MM.1S (cell line): ENCODE results near the gene ATP6V1A.

Source experiments
- DNase-seq: peaks from one replicate; pipeline ENCODE4 v3.0.0-alpha.2; 2015
- H2AFZ ChIP-seq: fragments of 300-600 bp; sonication (generic); 2 replicates; pipeline ENCODE4 v1.6.0; 2016; ENCODE audit warnings: antibody characterized with exemption, low read length
- H3F3A ChIP-seq: fragments of 300-600 bp; sonication (generic); 2 replicates; pipeline ENCODE4 v1.6.1; 2016; ENCODE audit warnings: mild to moderate bottlenecking, antibody characterized with exemption, low read length, moderate library complexity, mixed read lengths; ENCODE audit not compliant: insufficient read depth
- H3K27ac ChIP-seq: fragments of 300-600 bp; sonication (generic); 2 replicates; pipeline ENCODE4 v1.5.1; 2016; ENCODE audit warnings: mild to moderate bottlenecking, low read length
- H3K27me3 ChIP-seq: fragments of 300-600 bp; sonication (generic); replicated peaks from 2 replicates; pipeline ENCODE4 v1.6.0; 2016; ENCODE audit warnings: low read length; ENCODE audit not compliant: insufficient read depth
- H3K36me3 ChIP-seq: fragments of 300-600 bp; sonication (generic); replicated peaks from 2 replicates; pipeline ENCODE4 v1.6.1; 2016; ENCODE audit warnings: mild to moderate bottlenecking, low read length, mixed read lengths; ENCODE audit not compliant: insufficient read depth
- H3K4me1 ChIP-seq: fragments of 300-600 bp; sonication (generic); 2 replicates; pipeline ENCODE4 v1.6.1; 2016; ENCODE audit warnings: low read length, mixed read lengths
- H3K4me2 ChIP-seq: fragments of 300-600 bp; sonication (generic); 2 replicates; pipeline ENCODE4 v1.6.0; 2016; ENCODE audit warnings: low read depth, low read length
- H3K4me3 ChIP-seq: fragments of 300-600 bp; sonication (generic); 2 replicates; pipeline ENCODE4 v1.5.1; 2016; ENCODE audit warnings: low read length, mixed read lengths
- H3K79me2 ChIP-seq: fragments of 300-600 bp; sonication (generic); 2 replicates; pipeline ENCODE4 v1.6.1; 2016; ENCODE audit warnings: mixed run types, low read length, mixed read lengths
- H3K9ac ChIP-seq: fragments of 300-600 bp; sonication (generic); 2 replicates; pipeline ENCODE4 v1.6.1; 2016; ENCODE audit warnings: low read length, mixed read lengths
- H3K9me2 ChIP-seq: fragments of 300-600 bp; sonication (generic); replicated peaks from 2 replicates; pipeline ENCODE4 v1.6.1; 2016; ENCODE audit warnings: mild to moderate bottlenecking, low read length, mixed read lengths; ENCODE audit not compliant: insufficient read depth
- H3K9me3 ChIP-seq: fragments of 300-600 bp; sonication (generic); replicated peaks from 2 replicates; pipeline ENCODE4 v1.6.1; 2016; ENCODE audit warnings: mild to moderate bottlenecking, low read length, mixed read lengths; ENCODE audit not compliant: insufficient read depth
- H4K20me1 ChIP-seq: fragments of 300-600 bp; sonication (generic); 2 replicates; pipeline ENCODE4 v1.6.1; 2016; ENCODE audit warnings: mild to moderate bottlenecking, low read length, moderate library complexity, mixed read lengths; ENCODE audit not compliant: insufficient read depth
- CTCF ChIP-seq: fragments of 300-600 bp; sonication (generic); IDR thresholded peaks from 2 replicates; pipeline ENCODE4 v1.5.1; 2016; ENCODE audit warnings: antibody characterized with exemption, low read length, mixed read lengths
- EZH2 ChIP-seq: fragments of 300-600 bp; sonication (generic); optimal IDR thresholded peaks from 2 replicates; pipeline ENCODE3; 2017; ENCODE audit warnings: low read depth, mild to moderate bottlenecking, antibody characterized with exemption, low read length, mixed read lengths
- EZH2phosphoT487 ChIP-seq: fragments of 300-600 bp; sonication (generic); IDR thresholded peaks from 2 replicates; pipeline ENCODE4 v1.6.1; 2018; ENCODE audit warnings: antibody characterized with exemption, low read length

Gene ATP6V1A

GRCh38 chr3:113717308-113717707, 29.5 kb upstream of the ATP6V1A start:
- Histone ChIP-seq H3K4me3 (no peak overlapping the region), H3K9me2 (no peaks in the 10 kb centered on the region), H3K36me3 (peaks cover 19% of the 10 kb centered on the region), H3K9ac (no peak overlapping the region), H4K20me1 (no peaks in the 10 kb centered on the region), H3K4me2 (no peak overlapping the region), H3K27ac (no peak overlapping the region), H3K9me3 (no peaks in the 10 kb centered on the region), H3F3A (0 out of 2 replicates have a peak, but pooled peaks cover 5% of the 10 kb centered on the region), H3K79me2 (0 out of 2 replicates have a peak, but pooled peaks cover under 1% of the 10 kb centered on the region), H3K4me1 (no peaks in the 10 kb centered on the region), H3K27me3 (no peaks in the 10 kb centered on the region), H2AFZ (no peak overlapping the region)
- TF ChIP-seq CTCF (no peak), EZH2phosphoT487 (no peak), EZH2 (no peak)
- DNase-seq: no peak

- H4K20me1 ChIP-seq: no peaks in the 10 kb centered on the region
- H3K4me1 ChIP-seq: no peaks in the 10 kb centered on the region
- no peak overlapping the region for H3K4me3 ChIP-seq
- H3K9me3 ChIP-seq: no peaks in the 10 kb centered on the region
- no peak for DNase-seq
- no peak overlapping the region for H3K27ac ChIP-seq
- H3K27me3 ChIP-seq: no peaks in the 10 kb centered on the region
- no peak overlapping the region for H2AFZ ChIP-seq
- H3K9ac ChIP-seq: no peak overlapping the region
- H3K36me3 ChIP-seq: peaks cover 19% of the 10 kb centered on the region
- 0 out of 2 replicates have a peak, but pooled peaks cover 3% of the 10 kb centered on the region for H3K79me2 ChIP-seq
- TF ChIP-seq EZH2phosphoT487: no peak
- no peak for TF ChIP-seq CTCF
- TF ChIP-seq EZH2: no peak
- H3K4me2 ChIP-seq: no peak overlapping the region
- 0 out of 2 replicates have a peak, but pooled peaks cover 5% of the 10 kb centered on the region for H3F3A ChIP-seq
- no peaks in the 10 kb centered on the region for H3K9me2 ChIP-seq
Measured at GRCh38 chr3:113717818-113718217, 29.0 kb upstream of the ATP6V1A start.

- no peaks in the 10 kb centered on the region for H3K27me3 ChIP-seq
- H2AFZ ChIP-seq: no peak overlapping the region
- DNase-seq: no peak
- no peak for TF ChIP-seq EZH2phosphoT487
- H3K9me2 ChIP-seq: no peaks in the 10 kb centered on the region
- H4K20me1 ChIP-seq: peaks cover 10% of the 10 kb centered on the region; the same call in 1 of the 2 replicates
- no peak overlapping the region for H3K9ac ChIP-seq
- H3K9me3 ChIP-seq: no peaks in the 10 kb centered on the region
- 0 out of 2 replicates have a peak, but pooled peaks cover 5% of the 10 kb centered on the region for H3F3A ChIP-seq
- no peak overlapping the region for H3K4me3 ChIP-seq
- H3K79me2 ChIP-seq: peaks cover 16% of the 10 kb centered on the region
- H3K27ac ChIP-seq: no peak overlapping the region
- no peak overlapping the region for H3K4me2 ChIP-seq
- H3K4me1 ChIP-seq: no peaks in the 10 kb centered on the region
- H3K36me3 ChIP-seq: peaks cover 25% of the 10 kb centered on the region
Measured at GRCh38 chr3:113719294-113719693, 27.5 kb upstream of the ATP6V1A start.

GRCh38 chr3:113719758-113720157, 27.1 kb upstream of the ATP6V1A start:
- Histone ChIP-seq H3K79me2 (peaks cover 21% of the 10 kb centered on the region), H3K9me2 (no peaks in the 10 kb centered on the region), H3K4me1 (no peaks in the 10 kb centered on the region), H3K36me3 (peaks cover 25% of the 10 kb centered on the region), H3K27me3 (no peaks in the 10 kb centered on the region), H4K20me1 (peaks cover 10% of the 10 kb centered on the region; the same call in 1 of the 2 replicates), H2AFZ (no peak overlapping the region), H3K4me3 (no peak overlapping the region), H3K9ac (no peak overlapping the region), H3F3A (0 out of 2 replicates have a peak, but pooled peaks cover 5% of the 10 kb centered on the region), H3K27ac (no peak overlapping the region), H3K4me2 (no peak overlapping the region), H3K9me3 (no peaks in the 10 kb centered on the region)
- DNase-seq: no peak
- no peak for TF ChIP-seq EZH2phosphoT487
- TF ChIP-seq EZH2: no peak
- TF ChIP-seq CTCF: no peak
